ENCODE measurements around the gene PRIM1. TPM values are rescaled to one million over a fixed set of nuclear protein-coding genes. Genes with fewer than 3 reads are reported as not detected.
A peak's percentile ranks its signal among the peaks of the same experiment; 100 is the strongest.
"Not testable (repeated sequence)": the region's sequence is repeated elsewhere in the genome, so short reads cannot be mapped to it uniquely, and the experiment has no call there.

The PRIM1 gene
- total RNA-seq, 1 experiment from 2014 or later = 51.1 TPM

GRCh38 chr12:56716933-56717880, 34.9 kb downstream of the PRIM1 start:
- no peak for DNase-seq (ENCODE audit: low spot score)

DNA sequence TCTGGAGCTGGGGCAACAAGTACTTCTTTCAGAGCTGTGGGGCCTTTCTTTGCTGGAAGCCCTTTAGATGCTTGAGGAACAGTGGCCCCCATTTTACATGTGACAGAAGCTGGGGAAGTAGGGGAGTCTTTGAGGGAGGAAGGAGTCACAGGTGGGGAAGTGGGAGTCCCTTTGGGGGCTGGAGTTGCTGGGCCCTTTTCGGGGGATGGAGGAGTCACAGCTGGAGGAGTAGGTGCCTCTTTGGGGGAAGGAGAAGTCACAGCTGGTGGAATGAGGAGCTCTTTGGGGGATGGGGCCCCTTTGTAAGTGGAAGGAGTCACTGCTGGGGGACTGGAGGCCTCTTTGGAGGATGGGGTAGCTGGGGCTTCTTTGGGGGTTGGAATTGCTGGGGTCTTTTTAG, 35.7 kb downstream of the PRIM1 start:
- DNase-seq (ENCODE audit: low spot score) = no peak

GRCh38 chr12:56715798-56716197, 36.3 kb downstream of the PRIM1 start:
- DNase-seq (ENCODE audit: low spot score) = no peak

- no peak for DNase-seq (ENCODE audit: low spot score)
Observed at GRCh38 chr12:56714431-56714929, 37.6 kb downstream of the PRIM1 start.

- no peak for DNase-seq (ENCODE audit: low spot score)
Observed at GRCh38 chr12:56713345-56713744, 38.8 kb downstream of the PRIM1 start.

DNA sequence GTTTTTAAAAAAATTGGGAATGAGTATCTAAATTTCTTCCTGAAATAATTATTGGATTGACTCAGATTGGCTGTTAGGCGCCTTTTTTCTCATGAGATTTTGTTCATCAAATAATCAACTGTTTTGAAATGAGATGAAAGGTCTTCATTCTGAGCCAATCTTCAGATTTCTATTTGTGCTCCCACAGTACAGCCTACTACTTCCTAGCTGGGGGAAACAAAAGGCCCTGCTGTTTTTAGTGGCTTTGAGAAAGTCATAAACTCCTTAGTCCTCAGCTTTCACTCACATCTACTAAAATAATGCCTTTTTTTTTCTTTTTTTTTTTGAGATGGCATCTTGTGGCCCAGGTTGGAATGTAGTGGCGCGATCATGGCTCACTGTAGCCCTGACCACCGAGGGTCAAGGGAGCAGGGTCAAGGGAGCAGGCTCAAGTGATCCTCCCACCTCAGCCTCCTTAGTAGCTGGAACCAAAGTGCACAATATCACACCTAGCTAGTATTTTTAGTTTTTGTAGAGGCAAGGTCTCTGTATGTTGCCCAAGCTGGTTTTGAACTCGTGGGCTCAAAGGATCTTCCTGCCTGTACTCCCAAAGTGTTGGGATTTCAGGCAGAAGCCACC, 42.3 kb downstream of the PRIM1 start:
- no peak for DNase-seq (ENCODE audit: low spot score)

DNA sequence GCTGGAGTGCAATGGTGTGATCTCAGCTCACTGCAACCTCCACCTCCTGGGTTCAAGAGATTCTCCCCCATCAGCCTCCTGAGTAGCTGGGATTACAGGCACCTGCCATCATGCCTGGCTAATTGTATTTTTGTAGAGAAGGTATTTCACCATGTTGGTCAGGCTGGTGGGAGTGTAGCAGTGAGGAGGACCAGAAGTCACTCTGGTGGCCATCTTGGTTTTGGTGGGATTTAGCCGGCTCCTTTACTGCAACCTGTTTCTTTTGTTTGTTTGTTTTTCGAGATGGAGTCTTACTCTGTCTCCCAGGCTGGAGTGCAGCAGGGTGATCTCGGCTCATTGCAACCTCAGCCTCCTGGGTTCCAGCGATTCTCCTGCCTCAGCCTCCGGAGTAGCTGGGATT, 47.6 kb downstream of the PRIM1 start:
- DNase-seq (ENCODE audit: low spot score) = not testable (repeated sequence)

DNA sequence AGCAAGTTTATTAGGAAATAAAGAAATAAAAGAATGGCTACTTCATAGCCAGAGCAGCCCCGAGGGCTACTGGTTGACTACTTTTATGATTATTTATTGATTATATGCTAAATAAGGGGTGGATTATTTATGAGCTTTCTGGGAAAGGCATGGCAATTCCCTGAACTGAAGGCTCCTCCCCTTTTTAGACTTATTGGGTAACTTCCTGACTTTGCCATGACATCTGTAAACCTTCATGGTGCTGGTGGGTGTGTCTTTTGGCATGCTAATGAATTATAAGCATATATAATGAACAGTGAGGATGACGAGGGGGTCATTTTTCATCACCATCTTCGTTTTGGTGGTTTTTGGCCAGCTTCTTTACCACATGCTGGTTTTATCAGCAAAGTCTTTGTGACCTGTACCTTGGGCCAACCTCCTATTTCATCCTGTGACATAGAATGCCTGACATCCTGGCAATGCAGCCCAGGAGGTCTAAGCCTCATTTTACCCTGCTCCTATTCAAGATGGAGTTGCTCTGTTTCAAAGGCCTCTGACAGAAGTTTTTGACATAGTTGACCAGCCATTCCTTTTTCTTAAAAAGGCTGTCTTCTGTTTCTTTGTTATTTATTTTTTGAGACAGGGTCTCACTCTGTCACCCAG, 53.0 kb downstream of the PRIM1 start:
- no peak for DNase-seq (ENCODE audit: low spot score)

- no peak for DNase-seq (ENCODE audit: low spot score)
Observed at GRCh38 chr12:56695327-56696101, 56.6 kb downstream of the PRIM1 start.

DNA sequence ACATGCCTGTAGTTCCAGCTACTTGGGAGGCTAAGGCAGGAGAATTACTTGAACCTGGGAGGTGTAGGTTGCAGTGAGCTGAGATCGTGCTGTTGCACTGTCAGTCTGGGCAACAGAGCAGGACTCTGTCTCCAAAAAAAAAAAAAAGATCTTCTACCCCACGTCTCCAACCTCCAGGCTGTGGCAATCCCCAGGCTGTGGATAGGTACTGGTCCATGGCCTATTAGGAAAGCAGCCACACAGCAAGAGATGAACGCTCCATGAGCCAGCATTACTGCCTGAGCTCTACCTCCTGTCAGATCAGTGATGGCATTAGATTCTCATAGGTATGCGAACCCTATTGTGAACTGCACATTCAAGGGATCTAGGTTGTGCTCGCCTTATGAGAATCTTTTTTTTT, 58.0 kb downstream of the PRIM1 start:
- DNase-seq (ENCODE audit: low spot score) = no peak

GRCh38 chr12:56688846-56689109, 63.3 kb downstream of the PRIM1 start:
- no peak for DNase-seq (ENCODE audit: low spot score)

DNA sequence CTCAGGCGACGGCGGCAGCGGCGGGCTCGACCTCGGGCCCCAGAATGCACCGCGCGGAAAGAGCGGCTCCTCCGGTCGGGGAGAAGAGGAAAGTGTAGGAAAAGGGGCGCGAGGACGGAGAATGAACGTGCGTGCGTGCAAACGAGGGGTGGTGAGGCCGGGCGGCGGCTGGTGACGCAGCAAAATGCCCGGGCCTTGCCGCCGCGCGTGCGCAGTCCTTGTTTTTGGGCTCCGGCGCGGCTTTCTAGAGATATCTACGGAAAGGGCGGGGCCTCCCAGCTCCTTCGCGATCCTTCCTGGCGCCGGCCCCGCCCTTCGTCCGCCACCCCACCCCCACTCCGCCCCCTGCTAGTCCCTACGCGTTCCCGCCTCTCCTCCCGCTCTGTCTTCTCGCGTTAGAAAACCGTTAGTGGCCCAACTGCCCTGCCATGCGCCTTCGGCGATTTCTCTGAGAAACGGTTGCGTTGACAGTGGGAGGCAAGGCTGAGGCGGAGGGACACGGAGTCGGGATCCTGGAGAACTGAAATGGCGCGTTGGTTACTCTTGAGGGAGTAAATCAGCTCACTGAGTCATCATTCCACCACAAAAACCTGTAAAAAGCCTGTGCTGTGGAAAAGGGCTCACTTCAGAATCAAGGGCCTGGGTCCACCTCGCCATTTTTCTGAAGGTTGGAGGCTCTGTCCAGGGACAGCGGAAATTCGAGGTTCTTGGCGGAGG, 63.8 kb downstream of the PRIM1 start, which contains the start of gene PTGES3:
TSS of gene PTGES3 (minus strand) at position 156 of the 717 bp plus-strand sequence. CDS start 285 bp downstream, outside the sequence.
- DNase-seq (ENCODE audit: low spot score) = peak; percentile 97

GRCh38 chr12:56687223-56688128, 64.6 kb downstream of the PRIM1 start:
- peak; percentile 14 for DNase-seq (ENCODE audit: low spot score)

GRCh38 chr12:56684745-56685359, 67.3 kb downstream of the PRIM1 start:
- DNase-seq (ENCODE audit: low spot score) = no peak

- no peak for DNase-seq (ENCODE audit: low spot score)
Observed at GRCh38 chr12:56682323-56682722, 69.8 kb downstream of the PRIM1 start.
